ENCODE measurements around the gene EIF3D.

EIF3D gene

DNA sequence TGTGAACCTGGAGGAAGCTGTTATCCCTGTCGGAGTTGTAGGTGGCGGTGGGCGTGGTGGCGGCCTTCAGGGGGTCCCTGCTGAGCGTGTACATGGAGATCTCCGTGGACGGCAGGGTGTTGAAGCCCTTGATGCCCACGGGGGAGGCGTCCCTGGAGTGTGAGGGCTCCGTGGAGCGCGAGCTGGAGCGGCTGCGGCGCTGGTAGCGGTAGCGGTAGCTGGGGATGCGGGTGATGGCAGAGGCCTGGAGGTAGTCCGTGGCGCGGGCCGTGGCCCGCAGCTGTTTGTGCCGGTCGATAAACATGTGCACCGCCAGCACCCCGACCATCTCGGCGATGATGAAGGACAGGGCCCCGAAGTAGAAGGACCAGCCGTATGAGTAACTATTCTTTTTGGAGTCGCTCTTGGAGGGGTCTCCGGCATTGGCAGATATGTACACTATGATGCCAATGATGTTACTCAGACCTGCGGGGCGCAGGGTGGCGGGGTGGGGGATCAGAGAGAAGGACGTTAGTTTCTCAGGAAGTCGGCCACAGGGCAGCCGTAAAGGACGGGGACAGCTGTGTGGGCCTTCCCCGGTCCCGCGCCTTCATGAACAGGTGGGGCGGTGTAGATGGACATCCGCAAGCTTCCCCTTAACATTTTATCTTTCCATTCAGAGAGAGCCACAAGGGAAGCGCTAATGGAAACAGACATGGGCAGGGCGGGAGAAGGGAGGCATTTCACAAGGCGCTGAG lies 35.6 kb upstream of the EIF3D start:
- H3K27ac ChIP-seq (ENCODE audit: low read depth, low read length), result no peak overlapping the region

GRCh38 chr22:36563898-36564297 lies 34.9 kb upstream of the EIF3D start:
- Histone ChIP-seq H3K4me1 (ENCODE audit: control insufficient read depth, insufficient read depth, low read length) (no peaks in the 10 kb centered on the region), H3K9ac (ENCODE audit: low read length) (no peak overlapping the region), H3K27ac (ENCODE audit: low read depth, low read length) (no peak overlapping the region), H3K27me3 (ENCODE audit: control insufficient read depth, insufficient read depth, low read length) (peaks cover 3% of the 10 kb centered on the region), H3K4me3 (ENCODE audit: low read length) (no peak overlapping the region), H3K36me3 (ENCODE audit: control insufficient read depth, insufficient read depth, low read length) (no peaks in the 10 kb centered on the region)

More for the DNA sequence above, 35.6 kb upstream of the EIF3D start:
- Histone ChIP-seq H3K4me3 (ENCODE audit: low read length) (no peak overlapping the region), H3K4me1 (ENCODE audit: control insufficient read depth, insufficient read depth, low read length) (no peaks in the 10 kb centered on the region), H3K27me3 (ENCODE audit: control insufficient read depth, insufficient read depth, low read length) (peaks cover 3% of the 10 kb centered on the region), H3K36me3 (ENCODE audit: control insufficient read depth, insufficient read depth, low read length) (no peaks in the 10 kb centered on the region), H3K9ac (ENCODE audit: low read length) (no peak overlapping the region)

GRCh38 chr22:36563444-36563843 lies 34.5 kb upstream of the EIF3D start:
- no peak overlapping the region for H3K4me3 ChIP-seq (ENCODE audit: low read length)
- H3K9ac ChIP-seq (ENCODE audit: low read length), result no peak overlapping the region
- peaks cover 3% of the 10 kb centered on the region for H3K27me3 ChIP-seq (ENCODE audit: control insufficient read depth, insufficient read depth, low read length)
- H3K27ac ChIP-seq (ENCODE audit: low read depth, low read length), result no peak overlapping the region
- no peaks in the 10 kb centered on the region for H3K36me3 ChIP-seq (ENCODE audit: control insufficient read depth, insufficient read depth, low read length)
- no peaks in the 10 kb centered on the region for H3K4me1 ChIP-seq (ENCODE audit: control insufficient read depth, insufficient read depth, low read length)

DNA sequence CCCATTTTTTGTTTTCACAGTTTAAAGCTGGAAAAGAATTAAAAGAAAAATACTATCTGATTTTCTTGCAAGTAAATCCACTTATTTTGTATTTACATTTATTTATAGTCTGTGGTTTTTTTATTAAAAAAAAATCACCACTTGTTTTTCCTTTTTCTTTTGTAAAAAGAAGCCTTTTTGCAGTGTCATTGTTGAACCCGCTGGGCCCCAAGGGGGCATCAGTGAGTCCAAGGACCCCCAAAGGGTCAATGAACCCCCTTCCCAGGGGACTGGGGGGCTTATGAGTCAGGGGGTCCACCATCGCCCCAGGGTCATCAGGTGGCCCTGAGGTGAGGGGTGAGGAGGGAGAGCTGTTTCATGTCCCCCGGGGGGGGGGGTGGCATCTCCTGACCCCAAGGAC lies 34.0 kb upstream of the EIF3D start:
- Histone ChIP-seq H3K9ac (ENCODE audit: low read length) (no peak overlapping the region), H3K4me1 (ENCODE audit: control insufficient read depth, insufficient read depth, low read length) (no peaks in the 10 kb centered on the region), H3K4me3 (ENCODE audit: low read length) (no peak overlapping the region), H3K36me3 (ENCODE audit: control insufficient read depth, insufficient read depth, low read length) (no peaks in the 10 kb centered on the region), H3K27me3 (ENCODE audit: control insufficient read depth, insufficient read depth, low read length) (peaks cover 3% of the 10 kb centered on the region), H3K27ac (ENCODE audit: low read depth, low read length) (no peak overlapping the region)

DNA sequence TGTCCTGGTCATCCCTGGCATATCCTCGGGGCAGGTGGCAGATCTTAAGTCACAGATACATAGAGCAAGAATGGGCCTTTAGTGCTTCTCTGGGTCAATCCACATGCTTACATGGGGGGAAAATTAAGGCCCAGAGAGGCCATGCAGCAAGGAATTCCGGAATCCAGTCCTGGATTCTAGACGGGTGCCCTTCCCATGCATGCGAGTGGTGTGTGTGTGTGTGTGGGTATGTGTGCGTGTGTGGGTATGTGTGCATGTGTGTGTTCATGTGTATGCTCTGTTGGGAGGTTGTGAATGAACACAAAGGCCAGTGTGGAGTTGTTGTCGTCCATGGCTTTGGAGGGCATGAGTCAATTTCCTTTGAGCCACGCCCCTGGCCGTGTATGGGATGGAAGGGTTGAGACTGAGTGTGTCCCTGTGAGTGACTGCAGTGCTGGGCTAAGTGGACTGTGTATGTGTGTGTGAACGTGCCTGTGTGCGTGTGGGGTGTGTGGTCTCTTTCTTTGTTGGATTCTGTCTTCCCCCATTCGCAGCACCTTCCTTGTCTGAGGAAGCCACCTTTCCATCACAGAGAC lies 33.4 kb upstream of the EIF3D start:
- Histone ChIP-seq H3K4me1 (ENCODE audit: control insufficient read depth, insufficient read depth, low read length) (no peaks in the 10 kb centered on the region), H3K4me3 (ENCODE audit: low read length) (no peak overlapping the region), H3K27me3 (ENCODE audit: control insufficient read depth, insufficient read depth, low read length) (peaks cover 3% of the 10 kb centered on the region), H3K27ac (ENCODE audit: low read depth, low read length) (no peak overlapping the region), H3K36me3 (ENCODE audit: control insufficient read depth, insufficient read depth, low read length) (no peaks in the 10 kb centered on the region), H3K9ac (ENCODE audit: low read length) (no peak overlapping the region)

DNA sequence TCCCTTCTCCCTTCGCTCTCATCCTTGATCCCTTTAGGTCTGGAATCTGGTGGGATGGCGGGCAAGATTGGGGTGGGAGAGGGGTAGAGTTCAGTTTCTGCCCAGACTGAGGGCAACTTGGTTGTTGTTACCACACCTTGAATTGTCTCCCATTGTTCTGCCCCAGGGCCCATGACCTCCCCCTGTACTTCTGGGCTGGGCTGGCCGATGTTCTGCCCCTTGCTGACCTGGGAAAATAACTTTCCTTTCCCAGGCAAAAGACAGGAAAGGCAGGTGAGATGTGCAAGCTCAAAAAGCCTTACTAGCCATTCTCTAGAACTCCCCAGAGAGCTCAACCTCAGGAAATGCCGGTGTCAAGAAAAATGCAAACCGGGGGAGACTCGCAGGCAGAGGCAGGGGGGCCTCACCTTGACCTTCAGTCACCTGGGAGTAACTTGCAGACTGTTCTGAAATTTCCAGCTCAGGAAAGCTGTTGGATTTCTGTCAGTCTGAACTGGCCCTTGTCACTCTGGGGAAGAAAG lies 32.4 kb upstream of the EIF3D start:
- Histone ChIP-seq H3K4me3 (ENCODE audit: low read length) (no peak overlapping the region), H3K9ac (ENCODE audit: low read length) (no peak overlapping the region), H3K36me3 (ENCODE audit: control insufficient read depth, insufficient read depth, low read length) (no peaks in the 10 kb centered on the region), H3K27me3 (ENCODE audit: control insufficient read depth, insufficient read depth, low read length) (peaks cover 3% of the 10 kb centered on the region), H3K4me1 (ENCODE audit: control insufficient read depth, insufficient read depth, low read length) (no peaks in the 10 kb centered on the region), H3K27ac (ENCODE audit: low read depth, low read length) (no peak overlapping the region)

GRCh38 chr22:36560001-36560400 lies 31.0 kb upstream of the EIF3D start:
- H3K4me3 ChIP-seq (ENCODE audit: low read length), result no peak overlapping the region
- no peaks in the 10 kb centered on the region for H3K36me3 ChIP-seq (ENCODE audit: control insufficient read depth, insufficient read depth, low read length)
- no peak overlapping the region for H3K27ac ChIP-seq (ENCODE audit: low read depth, low read length)
- H3K4me1 ChIP-seq (ENCODE audit: control insufficient read depth, insufficient read depth, low read length), result no peaks in the 10 kb centered on the region
- H3K27me3 ChIP-seq (ENCODE audit: control insufficient read depth, insufficient read depth, low read length), result peaks cover 3% of the 10 kb centered on the region
- H3K9ac ChIP-seq (ENCODE audit: low read length), result no peak overlapping the region

DNA sequence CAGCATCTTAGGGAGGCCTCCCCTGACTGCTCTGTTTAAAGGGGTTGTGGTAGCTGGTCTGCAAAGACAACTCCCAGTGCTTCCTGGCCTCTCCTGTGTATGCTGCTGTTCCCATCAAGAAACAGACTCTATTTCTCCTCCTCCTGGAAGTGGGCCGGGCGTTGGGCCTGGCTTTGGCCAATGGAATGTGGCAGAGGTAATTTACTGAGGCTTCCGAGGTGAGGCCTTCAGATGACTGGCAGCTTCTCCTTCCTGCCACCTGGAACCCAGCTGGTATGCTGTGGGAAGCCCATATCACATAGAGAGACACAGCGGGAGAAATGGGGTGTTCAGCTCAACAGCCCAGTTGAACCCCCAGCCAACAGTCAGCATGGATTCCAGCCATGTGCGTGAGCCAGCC lies 25.1 kb upstream of the EIF3D start:
- H3K27ac ChIP-seq (ENCODE audit: low read depth, low read length), result no peak overlapping the region
- peaks cover 7% of the 10 kb centered on the region for H3K27me3 ChIP-seq (ENCODE audit: control insufficient read depth, insufficient read depth, low read length)
- no peaks in the 10 kb centered on the region for H3K36me3 ChIP-seq (ENCODE audit: control insufficient read depth, insufficient read depth, low read length)
- no peak overlapping the region for H3K4me3 ChIP-seq (ENCODE audit: low read length)
- no peaks in the 10 kb centered on the region for H3K4me1 ChIP-seq (ENCODE audit: control insufficient read depth, insufficient read depth, low read length)
- H3K9ac ChIP-seq (ENCODE audit: low read length), result no peak overlapping the region

DNA sequence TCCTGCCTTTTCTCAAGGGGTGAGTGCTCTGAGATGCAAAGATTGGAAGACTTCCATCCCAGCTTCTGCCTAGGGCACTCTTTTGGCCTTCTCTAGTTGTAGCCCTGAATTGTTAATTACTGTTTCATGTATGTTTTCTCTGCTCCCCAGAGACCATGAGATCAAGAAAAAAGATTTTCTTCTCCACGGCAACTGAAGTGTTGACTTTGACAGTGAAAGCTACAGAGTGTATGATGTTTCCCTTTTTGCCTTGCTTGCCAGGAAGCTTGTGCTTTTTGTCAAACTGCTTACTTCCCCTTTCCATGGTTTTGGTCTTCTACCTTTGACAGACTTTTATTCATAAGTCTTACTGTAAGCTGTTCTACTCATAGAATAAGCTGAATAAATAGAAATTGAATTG lies 23.3 kb upstream of the EIF3D start:
- no peaks in the 10 kb centered on the region for H3K36me3 ChIP-seq (ENCODE audit: control insufficient read depth, insufficient read depth, low read length)
- H3K27ac ChIP-seq (ENCODE audit: low read depth, low read length), result no peak overlapping the region
- H3K9ac ChIP-seq (ENCODE audit: low read length), result no peak overlapping the region
- H3K27me3 ChIP-seq (ENCODE audit: control insufficient read depth, insufficient read depth, low read length), result peaks cover 7% of the 10 kb centered on the region
- no peak overlapping the region for H3K4me3 ChIP-seq (ENCODE audit: low read length)
- no peaks in the 10 kb centered on the region for H3K4me1 ChIP-seq (ENCODE audit: control insufficient read depth, insufficient read depth, low read length)

- Histone ChIP-seq H3K4me3 (ENCODE audit: low read length) (no peak overlapping the region), H3K9ac (ENCODE audit: low read length) (no peak overlapping the region), H3K27me3 (ENCODE audit: control insufficient read depth, insufficient read depth, low read length) (peaks cover 7% of the 10 kb centered on the region), H3K4me1 (ENCODE audit: control insufficient read depth, insufficient read depth, low read length) (no peaks in the 10 kb centered on the region), H3K27ac (ENCODE audit: low read depth, low read length) (no peak overlapping the region), H3K36me3 (ENCODE audit: control insufficient read depth, insufficient read depth, low read length) (no peaks in the 10 kb centered on the region)
Measured at GRCh38 chr22:36550701-36551495, 21.9 kb upstream of the EIF3D start.

DNA sequence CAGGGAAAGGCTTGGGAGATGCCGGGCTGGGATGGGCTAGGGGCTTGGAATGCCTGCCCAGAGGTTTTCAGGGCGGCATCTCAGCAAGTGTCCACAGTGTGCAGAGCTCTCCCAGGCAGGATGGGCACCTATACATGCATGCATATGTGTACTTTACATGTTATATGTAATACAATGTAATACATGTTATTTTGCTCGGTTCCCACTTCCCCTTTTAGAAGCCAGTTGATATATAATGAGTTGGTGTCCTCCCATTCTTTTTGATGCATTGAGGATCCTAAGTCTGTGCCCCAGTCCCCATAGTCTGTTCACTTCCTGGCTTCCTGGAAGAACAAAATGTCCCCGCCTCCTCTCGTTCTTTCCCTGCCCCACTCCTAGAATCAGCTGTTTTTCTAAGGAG lies 20.1 kb upstream of the EIF3D start:
- H3K36me3 ChIP-seq (ENCODE audit: control insufficient read depth, insufficient read depth, low read length), result no peaks in the 10 kb centered on the region
- H3K27me3 ChIP-seq (ENCODE audit: control insufficient read depth, insufficient read depth, low read length), result peaks cover 7% of the 10 kb centered on the region
- no peak overlapping the region for H3K9ac ChIP-seq (ENCODE audit: low read length)
- H3K27ac ChIP-seq (ENCODE audit: low read depth, low read length), result no peak overlapping the region
- H3K4me1 ChIP-seq (ENCODE audit: control insufficient read depth, insufficient read depth, low read length), result no peaks in the 10 kb centered on the region
- no peak overlapping the region for H3K4me3 ChIP-seq (ENCODE audit: low read length)

GRCh38 chr22:36548606-36549005 lies 19.6 kb upstream of the EIF3D start:
- H3K36me3 ChIP-seq (ENCODE audit: control insufficient read depth, insufficient read depth, low read length), result no peaks in the 10 kb centered on the region
- H3K27me3 ChIP-seq (ENCODE audit: control insufficient read depth, insufficient read depth, low read length), result peaks cover 7% of the 10 kb centered on the region
- H3K9ac ChIP-seq (ENCODE audit: low read length), result no peak overlapping the region
- no peaks in the 10 kb centered on the region for H3K4me1 ChIP-seq (ENCODE audit: control insufficient read depth, insufficient read depth, low read length)
- no peak overlapping the region for H3K4me3 ChIP-seq (ENCODE audit: low read length)
- no peak overlapping the region for H3K27ac ChIP-seq (ENCODE audit: low read depth, low read length)
